Skeletal muscle cell (primary cell): ENCODE measurements around the gene C10orf90.

Source experiments
- DNase-seq: peaks from one replicate; pipeline ENCODE4 v3.0.0-alpha.2; 2010; ENCODE audit warnings: low read depth
- H3K4me3 ChIP-seq: 2 replicates; pipeline ENCODE4 v1.5.1; 2011; ENCODE audit warnings: low read depth, mild to moderate bottlenecking, control low read depth, low read length, moderate library complexity

Gene C10orf90

GRCh38 chr10:126593968-126594701 is 76.4 kb downstream of the C10orf90 start:
- H3K4me3 ChIP-seq: no peak overlapping the region
- no peak for DNase-seq

GRCh38 chr10:126592901-126593300 is 77.6 kb downstream of the C10orf90 start:
- no peak overlapping the region for H3K4me3 ChIP-seq
- no peak for DNase-seq

GRCh38 chr10:126588024-126588423 is 82.5 kb downstream of the C10orf90 start:
- no peak for DNase-seq
- H3K4me3 ChIP-seq: no peak overlapping the region

- DNase-seq: no peak
- no peak overlapping the region for H3K4me3 ChIP-seq
Measured at GRCh38 chr10:126586878-126587277, 83.6 kb downstream of the C10orf90 start.

- no peak overlapping the region for H3K4me3 ChIP-seq
- DNase-seq: no peak
Measured at GRCh38 chr10:126586128-126586527, 84.4 kb downstream of the C10orf90 start.

GRCh38 chr10:126585249-126586017 is 85.1 kb downstream of the C10orf90 start:
- DNase-seq: no peak

GRCh38 chr10:126584836-126585235 is 85.7 kb downstream of the C10orf90 start:
- H3K4me3 ChIP-seq: no peak overlapping the region
- no peak for DNase-seq

More at GRCh38 chr10:126585249-126586017, 85.1 kb downstream of the C10orf90 start:
- no peak overlapping the region for H3K4me3 ChIP-seq

- no peak for DNase-seq
- H3K4me3 ChIP-seq: no peak overlapping the region
Measured at GRCh38 chr10:126583552-126584200, 86.8 kb downstream of the C10orf90 start.

- no peak for DNase-seq
Measured at GRCh38 chr10:126581648-126582046, 88.8 kb downstream of the C10orf90 start.

GRCh38 chr10:126580873-126581647 is 89.4 kb downstream of the C10orf90 start:
- H3K4me3 ChIP-seq: no peak overlapping the region
- no peak for DNase-seq

More at GRCh38 chr10:126581648-126582046, 88.8 kb downstream of the C10orf90 start:
- no peak overlapping the region for H3K4me3 ChIP-seq

GRCh38 chr10:126576336-126576735 is 94.2 kb downstream of the C10orf90 start:
- no peak overlapping the region for H3K4me3 ChIP-seq
- DNase-seq: no peak

GRCh38 chr10:126570621-126571602 is 99.6 kb downstream of the C10orf90 start:
- DNase-seq: no peak
- H3K4me3 ChIP-seq: no peak overlapping the region

- no peak for DNase-seq
- peak overlapping the region; percentile 2 for H3K4me3 ChIP-seq
Measured at GRCh38 chr10:126570245-126570570, 100.3 kb downstream of the C10orf90 start.

- DNase-seq: peak; percentile 69
- peak overlapping the region; percentile 2 for H3K4me3 ChIP-seq
Measured at GRCh38 chr10:126569513-126570244, 100.8 kb downstream of the C10orf90 start.

- no peak for DNase-seq
- no peak overlapping the region for H3K4me3 ChIP-seq
Measured at GRCh38 chr10:126568809-126569385, 101.6 kb downstream of the C10orf90 start.

GRCh38 chr10:126565871-126566270 is 104.6 kb downstream of the C10orf90 start:
- H3K4me3 ChIP-seq: no peak overlapping the region
- no peak for DNase-seq

- DNase-seq: no peak
- H3K4me3 ChIP-seq: no peak overlapping the region
Measured at GRCh38 chr10:126565441-126565840, 105.1 kb downstream of the C10orf90 start.
